Kasumi-1 (cell line): ENCODE results near the gene DPPA4.

Experiments
- DNase-seq, 2 experiments: peaks; one replicate each; lab custom pipeline; 2025; lab: John Stamatoyannopoulos, UW

Gene DPPA4

GRCh38 chr3:109338322-109338721 lies 976 bp upstream of the DPPA4 start:
- no peak for DNase-seq

GRCh38 chr3:109336291-109336861 lies 970 bp downstream of the DPPA4 start:
- no peak for DNase-seq

DNA sequence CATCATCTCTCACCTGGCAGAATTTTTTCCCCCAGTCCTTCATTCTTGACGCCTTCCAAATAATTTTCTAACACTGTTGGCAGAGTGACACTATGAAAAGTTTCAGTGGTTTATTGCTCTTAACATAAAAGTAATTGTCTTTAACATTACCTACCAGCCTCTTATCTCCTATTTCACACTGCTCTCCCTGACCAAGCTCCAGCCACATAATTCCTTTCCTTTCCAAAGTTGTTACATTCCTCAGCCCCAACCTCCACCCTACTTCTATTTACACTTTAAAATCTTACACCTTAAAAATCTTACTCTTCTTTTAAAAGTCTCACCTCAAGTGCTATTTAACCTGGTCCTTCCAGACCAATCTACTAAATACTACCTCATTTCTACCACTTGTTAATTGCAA lies 2.8 kb downstream of the DPPA4 start:
- DNase-seq, result no peak

DNA sequence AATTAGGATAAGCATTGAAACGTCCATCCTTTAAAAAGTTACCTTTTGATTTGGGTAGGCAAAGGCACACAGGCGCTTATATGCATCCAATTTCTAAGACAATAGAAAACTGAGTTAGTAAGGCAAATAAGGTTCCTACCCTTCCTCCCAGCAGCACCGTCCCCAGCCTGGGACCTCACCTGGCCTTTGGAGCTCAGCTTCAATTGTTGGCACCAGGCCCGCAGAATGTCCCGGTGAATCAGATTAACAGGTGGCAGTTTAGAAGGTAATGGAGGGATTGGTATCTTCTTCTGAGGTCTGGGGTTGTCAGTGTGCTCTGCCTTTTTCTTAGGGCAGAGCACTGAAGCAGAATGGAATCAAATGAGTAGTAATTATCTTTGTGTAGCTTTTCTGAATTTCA lies 5.7 kb downstream of the DPPA4 start:
- DNase-seq, result no peak

GRCh38 chr3:109330405-109330804 lies 6.9 kb downstream of the DPPA4 start:
- DNase-seq, result no peak

DNA sequence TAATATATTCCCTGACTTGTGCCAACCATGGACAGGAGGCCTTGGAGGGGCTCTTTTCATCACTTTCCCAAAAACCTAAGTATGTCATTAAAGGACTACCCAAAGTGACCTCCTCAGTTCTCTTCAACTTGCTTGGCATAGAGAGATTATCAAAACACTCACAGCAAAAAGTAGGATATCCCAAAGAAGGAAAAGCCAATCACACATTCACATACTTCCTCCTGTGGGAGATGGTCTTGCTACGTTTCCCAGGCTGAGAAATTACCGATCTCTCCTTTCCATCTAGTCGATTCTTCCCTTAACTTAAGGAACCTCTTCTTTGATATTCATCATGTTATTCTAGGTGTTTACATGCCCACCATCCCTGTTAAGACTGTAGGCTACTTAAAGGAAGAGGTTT lies 9.1 kb downstream of the DPPA4 start:
- DNase-seq, result no peak

GRCh38 chr3:109325657-109326056 lies 11.7 kb downstream of the DPPA4 start:
- DNase-seq, result no peak

DNA sequence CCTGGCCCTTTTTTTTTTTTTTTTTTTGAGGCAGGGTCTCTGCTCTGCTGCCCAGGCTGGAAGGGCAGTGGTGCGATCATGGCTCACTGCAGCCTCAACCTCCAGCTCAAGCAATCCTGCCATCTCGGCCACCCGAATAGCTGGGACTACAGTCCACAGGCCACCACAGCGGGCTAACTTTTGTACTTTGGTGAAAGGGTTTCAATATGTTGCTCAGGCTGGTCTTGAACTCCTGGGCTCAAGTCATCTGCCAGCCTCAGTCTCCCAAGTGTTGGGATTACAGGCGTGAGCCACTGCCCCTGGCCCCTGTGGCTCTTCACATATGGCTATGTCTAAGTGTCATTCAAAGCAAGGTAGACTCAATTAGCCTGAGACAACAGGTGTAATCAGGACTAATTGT lies 12.2 kb downstream of the DPPA4 start:
- no peak for DNase-seq

DNA sequence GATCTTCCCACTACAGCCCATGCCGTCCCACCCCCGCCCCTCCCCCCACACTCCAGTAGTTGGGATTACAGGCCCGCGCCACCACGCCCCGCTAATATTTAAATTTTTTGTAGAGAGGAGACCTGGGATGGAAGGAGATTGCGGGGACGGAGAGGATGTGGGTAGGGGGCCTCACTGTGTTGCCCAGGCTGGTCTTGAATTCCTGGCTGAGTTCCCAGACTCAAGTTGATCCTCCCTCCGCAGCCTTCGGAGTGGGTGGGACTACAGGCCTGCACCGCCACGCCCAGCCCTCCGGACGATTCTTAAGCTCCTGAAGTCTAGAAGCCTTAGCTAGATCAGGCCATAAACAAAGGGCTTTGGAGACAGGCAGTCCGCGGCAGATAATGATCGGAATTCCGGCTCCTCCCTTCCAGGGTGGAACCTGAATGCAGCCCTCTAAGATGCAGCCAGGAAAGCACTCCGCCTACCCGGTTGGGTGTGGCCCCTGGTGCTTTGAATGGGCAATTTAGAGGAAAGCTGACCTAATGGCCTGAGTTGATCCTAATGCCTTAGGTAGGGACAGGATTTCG lies 21.1 kb downstream of the DPPA4 start, which contains the start of gene DPPA2:
DPPA2 (minus strand) TSS at position 356 of the 569 bp plus-strand sequence. CDS start 1,975 bp downstream, outside the sequence.
- DNase-seq, result no peak

DNA sequence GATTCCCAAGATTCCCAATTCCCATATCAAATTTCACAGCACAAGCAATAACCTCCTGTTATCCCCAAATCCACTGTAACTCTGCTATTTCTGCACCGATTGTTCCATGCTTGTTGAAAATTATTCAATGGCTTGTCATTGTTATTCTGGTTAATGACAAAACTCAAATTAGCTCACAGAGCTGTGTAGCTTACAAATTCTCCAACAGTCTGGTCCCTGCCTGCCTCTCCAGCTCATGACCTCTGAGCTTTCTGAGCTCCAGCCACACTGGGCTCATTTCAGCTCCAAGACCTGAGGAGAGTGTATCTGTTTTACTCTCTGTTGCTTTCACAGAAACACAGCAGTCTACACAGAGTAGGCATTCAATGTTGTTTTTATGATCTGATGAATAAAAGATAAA lies 24.3 kb downstream of the DPPA4 start:
- no peak for DNase-seq

DNA sequence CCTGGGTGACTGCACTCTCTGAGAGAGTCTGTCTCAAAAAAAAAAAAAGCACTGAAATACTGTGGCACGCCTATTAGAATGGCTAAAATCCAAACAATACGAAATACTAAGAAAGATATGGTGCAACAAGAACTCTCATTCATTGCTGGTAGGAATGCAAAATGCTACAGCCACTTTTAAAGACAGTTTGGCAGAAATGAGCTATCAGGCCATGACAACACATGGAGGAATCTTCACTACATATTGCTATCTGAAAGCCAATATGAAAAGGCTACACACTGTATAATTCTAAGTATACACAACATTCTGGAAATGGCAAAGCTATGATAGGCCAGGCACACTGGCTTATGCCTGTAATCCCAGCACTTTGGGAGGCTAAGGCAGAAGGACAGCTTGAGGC lies 39.9 kb downstream of the DPPA4 start:
- DNase-seq, result no peak

DNA sequence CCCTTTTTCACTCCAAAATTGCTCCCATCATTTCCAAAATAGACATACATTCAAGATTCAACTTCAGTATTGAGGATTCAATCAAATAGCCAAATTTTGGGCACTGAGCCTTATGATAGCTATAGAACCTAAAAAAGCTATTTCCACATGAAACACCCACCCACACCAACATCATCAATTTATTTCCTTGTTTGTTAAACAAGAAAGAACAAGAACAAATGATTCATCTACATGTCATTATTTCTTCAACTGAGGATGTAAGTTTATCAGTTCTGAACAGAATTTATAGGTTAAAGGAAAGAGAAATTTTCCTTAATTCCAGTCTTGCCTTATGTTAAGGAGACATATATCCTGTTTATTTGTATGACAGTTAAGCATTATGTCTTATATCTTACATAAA lies 53.3 kb downstream of the DPPA4 start:
- DNase-seq, result no peak

DNA sequence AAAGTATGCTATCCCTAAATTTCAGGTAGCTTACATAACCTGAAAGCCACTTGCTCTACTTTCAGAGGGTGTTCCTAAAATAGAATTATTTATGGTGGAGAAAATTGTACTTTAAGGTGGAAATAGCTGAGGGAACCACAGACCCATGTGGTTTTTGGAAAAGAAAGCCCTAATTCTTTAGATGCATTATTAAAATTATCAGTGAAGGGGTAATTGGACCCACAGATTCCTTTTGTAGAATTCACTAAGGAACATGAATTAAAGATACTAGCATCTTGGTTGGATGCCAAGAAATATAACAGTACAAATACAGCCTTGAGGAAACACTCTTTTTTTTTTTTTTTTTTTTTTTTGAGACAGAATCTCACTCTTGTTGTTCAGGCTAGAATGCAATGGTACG lies 58.8 kb downstream of the DPPA4 start:
- no peak for DNase-seq

- DNase-seq, result no peak
Observed at GRCh38 chr3:109278141-109278540, 59.2 kb downstream of the DPPA4 start.
